Glutamatergic neuron (in vitro differentiated cells): ENCODE measurements around the gene THOC1. TPM values are rescaled to one million over a fixed set of nuclear protein-coding genes. Genes with fewer than 3 reads are reported as not detected.

Experiments used
- DNase-seq: peaks from one replicate; pipeline ENCODE4 v3.0.0; 2022
- H3K27ac Mint-ChIP-seq: one replicate; pipeline ENCODE4 v1.8.0; 2020; ENCODE audit warnings: mild to moderate bottlenecking, mixed read lengths, inconsistent platforms; ENCODE audit not compliant: unreplicated experiment
- H3K27me3 Mint-ChIP-seq: one replicate; pipeline ENCODE4 v1.8.0; 2020; ENCODE audit warnings: mild to moderate bottlenecking, moderate library complexity, mixed read lengths, inconsistent platforms; ENCODE audit not compliant: unreplicated experiment
- H3K36me3 Mint-ChIP-seq: one replicate; pipeline ENCODE4 v1.8.0; 2020; ENCODE audit warnings: mild to moderate bottlenecking, mixed read lengths, inconsistent platforms; ENCODE audit not compliant: unreplicated experiment
- H3K4me1 Mint-ChIP-seq: one replicate; pipeline ENCODE4 v1.8.0; 2020; ENCODE audit warnings: mild to moderate bottlenecking, low read depth, mixed read lengths, inconsistent platforms; ENCODE audit not compliant: unreplicated experiment
- H3K4me3 Mint-ChIP-seq: one replicate; pipeline ENCODE4 v1.8.0; 2020; ENCODE audit warnings: mild to moderate bottlenecking, mixed read lengths, inconsistent platforms; ENCODE audit not compliant: unreplicated experiment
- H3K9me3 Mint-ChIP-seq: one replicate; pipeline ENCODE4 v1.8.0; 2020; ENCODE audit warnings: mild to moderate bottlenecking, moderate library complexity, mixed read lengths, inconsistent platforms; ENCODE audit not compliant: unreplicated experiment
- total RNA-seq: library from RNA; stranded (reverse); fragmentation: NEBNext Ultra II Directional; extraction: Animal tissue kit (Norgen Biotek cat#: 25700); gene quantifications from one replicate; pipeline ENCODE4 v1.2.1, GENCODE V29; 2021; ENCODE audit not compliant: unreplicated experiment
- TF ChIP-seq, protein P1 (sequence below): fragments of 200-600 bp; sonication (generic); IDR thresholded peaks from one replicate; pipeline ENCODE4 v1.5.0; 2021; ENCODE audit not compliant: partially characterized antibody, unreplicated experiment

Gene THOC1
- total RNA-seq, 1 donor from 2014 or later, result 62.3 TPM

DNA sequence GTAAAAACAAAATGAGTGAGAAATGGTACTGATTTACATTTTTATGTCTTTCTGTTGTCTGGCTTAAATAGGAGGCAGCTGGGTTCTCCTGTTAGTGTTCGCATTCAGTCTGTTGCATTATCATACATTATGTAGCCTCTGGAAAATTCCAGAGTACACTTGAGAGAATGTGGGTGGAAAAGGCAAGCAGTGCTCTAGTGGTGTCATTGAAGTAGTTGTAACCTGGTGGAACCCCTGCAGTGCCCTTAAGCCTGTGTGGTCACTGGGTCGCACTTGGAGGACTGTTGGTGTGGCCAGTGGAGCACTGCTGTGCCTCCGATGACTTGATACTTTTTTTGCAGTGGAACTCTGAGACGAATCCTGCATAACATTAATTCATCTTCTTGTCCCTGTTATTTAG, 57.1 kb downstream of the THOC1 start:
- no peak overlapping the region for H3K27ac Mint-ChIP-seq

DNA sequence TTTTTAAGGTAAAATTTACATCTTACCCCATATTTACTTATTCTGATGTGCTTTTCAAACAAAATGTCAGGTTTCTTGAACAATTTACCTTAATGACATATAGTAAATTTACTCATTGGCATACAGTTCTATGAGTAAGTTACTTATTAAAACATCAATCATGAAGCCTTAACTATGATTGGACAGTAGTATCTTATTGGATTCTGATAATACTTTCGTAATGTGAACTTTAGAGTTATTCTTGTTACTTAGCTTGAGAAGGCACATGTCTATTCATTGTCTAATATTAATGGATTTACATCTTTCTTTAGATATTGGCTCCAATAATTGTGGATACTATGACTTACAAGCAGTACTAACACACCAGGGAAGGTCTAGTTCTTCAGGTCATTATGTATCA, 57.8 kb downstream of the THOC1 start:
- Mint-ChIP-seq H3K27ac (no peak overlapping the region), H3K4me1 (no peaks in the 10 kb centered on the region), H3K36me3 (no peaks in the 10 kb centered on the region), H3K9me3 (no peaks in the 10 kb centered on the region), H3K4me3 (no peak overlapping the region), H3K27me3 (no peaks in the 10 kb centered on the region)
- no peak for DNase-seq
- TF ChIP-seq, protein P1, sequence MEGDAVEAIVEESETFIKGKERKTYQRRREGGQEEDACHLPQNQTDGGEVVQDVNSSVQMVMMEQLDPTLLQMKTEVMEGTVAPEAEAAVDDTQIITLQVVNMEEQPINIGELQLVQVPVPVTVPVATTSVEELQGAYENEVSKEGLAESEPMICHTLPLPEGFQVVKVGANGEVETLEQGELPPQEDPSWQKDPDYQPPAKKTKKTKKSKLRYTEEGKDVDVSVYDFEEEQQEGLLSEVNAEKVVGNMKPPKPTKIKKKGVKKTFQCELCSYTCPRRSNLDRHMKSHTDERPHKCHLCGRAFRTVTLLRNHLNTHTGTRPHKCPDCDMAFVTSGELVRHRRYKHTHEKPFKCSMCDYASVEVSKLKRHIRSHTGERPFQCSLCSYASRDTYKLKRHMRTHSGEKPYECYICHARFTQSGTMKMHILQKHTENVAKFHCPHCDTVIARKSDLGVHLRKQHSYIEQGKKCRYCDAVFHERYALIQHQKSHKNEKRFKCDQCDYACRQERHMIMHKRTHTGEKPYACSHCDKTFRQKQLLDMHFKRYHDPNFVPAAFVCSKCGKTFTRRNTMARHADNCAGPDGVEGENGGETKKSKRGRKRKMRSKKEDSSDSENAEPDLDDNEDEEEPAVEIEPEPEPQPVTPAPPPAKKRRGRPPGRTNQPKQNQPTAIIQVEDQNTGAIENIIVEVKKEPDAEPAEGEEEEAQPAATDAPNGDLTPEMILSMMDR, result no peak

More for the DNA sequence above, 57.1 kb downstream of the THOC1 start:
- Mint-ChIP-seq H3K4me1 (no peaks in the 10 kb centered on the region), H3K36me3 (no peaks in the 10 kb centered on the region), H3K27me3 (no peaks in the 10 kb centered on the region), H3K9me3 (no peaks in the 10 kb centered on the region), H3K4me3 (no peak overlapping the region)
- TF ChIP-seq, protein P1, result no peak
- no peak for DNase-seq

DNA sequence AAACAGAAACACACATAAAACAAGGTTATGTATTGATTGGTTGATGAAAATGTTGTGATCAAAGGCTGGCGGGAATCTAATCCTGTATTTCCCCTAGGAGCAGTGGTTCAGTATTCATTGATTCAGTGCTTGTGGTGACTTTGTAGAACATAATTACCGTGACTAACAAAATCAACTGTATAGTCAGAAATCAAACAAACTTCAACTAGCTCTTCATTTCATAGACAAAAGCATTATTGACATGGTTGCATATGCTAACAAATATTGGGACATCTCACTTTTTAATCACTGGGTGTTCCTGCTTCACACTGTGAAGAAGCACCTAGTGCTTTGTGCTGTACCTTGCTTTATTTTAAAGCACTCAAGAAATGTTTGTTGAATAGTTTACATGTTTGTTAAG, 68.1 kb downstream of the THOC1 start:
- TF ChIP-seq, protein P1, result no peak
- Mint-ChIP-seq H3K36me3 (peaks cover 7% of the 10 kb centered on the region), H3K4me3 (no peak overlapping the region), H3K27me3 (peaks cover 2% of the 10 kb centered on the region), H3K27ac (no peak overlapping the region), H3K4me1 (peaks cover 7% of the 10 kb centered on the region), H3K9me3 (no peaks in the 10 kb centered on the region)
- no peak for DNase-seq

DNA sequence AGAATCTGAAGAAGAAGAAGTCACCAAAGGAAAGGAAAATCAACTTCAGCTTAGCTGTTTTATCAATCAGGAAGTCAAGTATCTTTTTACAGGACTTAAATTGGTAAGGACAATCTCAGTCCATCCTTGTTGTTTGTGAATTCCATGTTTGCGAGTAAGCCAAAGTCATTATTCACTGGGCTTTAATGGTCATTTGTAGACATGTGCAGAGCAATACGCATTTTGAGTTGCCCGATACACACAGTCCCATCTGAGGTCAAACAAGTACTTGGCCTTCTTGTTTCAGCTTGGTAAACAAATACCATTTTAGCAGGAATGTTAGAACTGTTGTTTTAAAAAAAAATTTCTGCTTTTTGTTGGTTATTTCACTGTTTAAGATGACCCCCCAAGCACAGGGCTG, 68.6 kb downstream of the THOC1 start:
- TF ChIP-seq, protein P1, result no peak
- Mint-ChIP-seq H3K4me1 (peaks cover 7% of the 10 kb centered on the region), H3K27me3 (peaks cover 2% of the 10 kb centered on the region), H3K27ac (no peak overlapping the region), H3K36me3 (peaks cover 7% of the 10 kb centered on the region), H3K4me3 (no peak overlapping the region), H3K9me3 (no peaks in the 10 kb centered on the region)
- DNase-seq, result no peak

DNA sequence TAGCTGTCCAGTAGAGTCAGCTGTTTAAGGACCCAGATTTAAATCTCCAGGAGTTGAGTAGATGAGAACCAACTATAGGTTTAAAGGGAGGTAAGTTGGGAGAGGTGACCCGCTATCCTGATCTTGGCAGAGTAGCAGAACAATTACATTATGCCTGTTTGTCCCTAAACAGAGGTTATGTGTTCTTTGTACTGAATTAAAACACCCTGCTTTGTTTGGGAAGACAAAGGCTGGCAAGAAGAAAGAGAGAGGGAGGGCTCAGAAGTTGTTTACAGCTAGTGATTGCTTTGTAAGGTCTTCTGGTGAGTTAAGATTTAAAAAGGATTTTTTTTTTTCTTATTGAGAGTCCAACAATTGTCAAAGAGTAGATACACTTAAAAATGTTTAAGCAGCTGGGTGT, 72.2 kb downstream of the THOC1 start:
- H3K4me3 Mint-ChIP-seq, result no peak overlapping the region
- no peak for DNase-seq
- H3K36me3 Mint-ChIP-seq, result peaks cover 7% of the 10 kb centered on the region
- peaks cover 7% of the 10 kb centered on the region for H3K4me1 Mint-ChIP-seq
- no peaks in the 10 kb centered on the region for H3K9me3 Mint-ChIP-seq
- H3K27me3 Mint-ChIP-seq, result peaks cover 2% of the 10 kb centered on the region
- H3K27ac Mint-ChIP-seq, result no peak overlapping the region
- TF ChIP-seq, protein P1, result no peak
